Smooth muscle cell (in vitro differentiated cells): ENCODE results near the gene EIPR1. TPM values are rescaled to one million over a fixed set of nuclear protein-coding genes. Genes with fewer than 3 reads are reported as not detected.

Experiments
- DNase-seq: peaks from one replicate; lab custom pipeline; 2025; ENCODE audit not compliant: unreplicated experiment; lab: John Stamatoyannopoulos, UW
- H2AFZ ChIP-seq: fragments of 200-600 bp; sonication (generic); 2 replicates; pipeline ENCODE4 v1.6.0; 2016; ENCODE audit warnings: antibody characterized with exemption, low read depth, mild to moderate bottlenecking
- H3F3A ChIP-seq: fragments of 200-600 bp; sonication (generic); 2 replicates; pipeline ENCODE4 v1.6.0; 2017; ENCODE audit warnings: antibody characterized with exemption, low read depth
- H3K27ac ChIP-seq: fragments of 200-600 bp; sonication (generic); 2 replicates; pipeline ENCODE4 v1.5.1; 2016; ENCODE audit warnings: low read depth, mild to moderate bottlenecking
- H3K27me3 ChIP-seq: fragments of 200-600 bp; sonication (generic); 2 replicates; pipeline ENCODE4 v1.6.1; 2016; ENCODE audit warnings: low read depth, mild to moderate bottlenecking
- H3K36me3 ChIP-seq: fragments of 200-600 bp; sonication (generic); 2 replicates; pipeline ENCODE4 v1.5.1; 2016; ENCODE audit warnings: low read depth
- H3K4me1 ChIP-seq: fragments of 200-600 bp; sonication (generic); 2 replicates; pipeline ENCODE4 v1.5.1; 2016; ENCODE audit warnings: low read depth
- H3K4me2 ChIP-seq: fragments of 200-600 bp; sonication (generic); 2 replicates; pipeline ENCODE4 v1.6.0; 2016; ENCODE audit warnings: mild to moderate bottlenecking
- H3K4me3 ChIP-seq: fragments of 200-600 bp; sonication (generic); 2 replicates; pipeline ENCODE4 v1.5.1; 2016; ENCODE audit warnings: mild to moderate bottlenecking
- H3K79me2 ChIP-seq: fragments of 200-600 bp; sonication (generic); 2 replicates; pipeline ENCODE4 v1.6.0; 2016; ENCODE audit warnings: low read depth, mild to moderate bottlenecking
- H3K9ac ChIP-seq: fragments of 200-600 bp; sonication (generic); 2 replicates; pipeline ENCODE4 v1.6.0; 2016; ENCODE audit warnings: low read depth
- H3K9me3 ChIP-seq: fragments of 200-600 bp; sonication (generic); replicated peaks from 2 replicates; pipeline ENCODE4 v1.5.1; 2016; ENCODE audit warnings: low read depth
- H4K20me1 ChIP-seq: fragments of 200-600 bp; sonication (generic); 2 replicates; pipeline ENCODE4 v1.6.0; 2016; ENCODE audit warnings: low read depth
- WGBS: methylation state at CpG from one replicate; pipeline ENCODE4 v1.1.7; 2016; ENCODE audit warnings: low lambda C conversion rate; 5-methylcytosine and 5-hydroxymethylcytosine counted together
- polyA plus RNA-seq: library from polyadenylated mRNA; unstranded; fragments of >200 nt; fragmentation: Nextera tagmentation; extraction: Ambion mirVana; gene quantifications from 2 replicates; pipeline ENCODE4 v1.2.1, GENCODE V29; 2016
- total RNA-seq: library from RNA; depleted of rRNA; stranded (reverse); fragments of >200 nt; gene quantifications from 2 replicates; pipeline ENCODE4 v1.2.3, GENCODE V29; 2014
- TF ChIP-seq, protein P1 (sequence below): fragments of 200-600 bp; sonication (generic); IDR thresholded peaks from 2 replicates; pipeline ENCODE4 v1.5.1; 2017; ENCODE audit warnings: borderline replicate concordance, mild to moderate bottlenecking, antibody characterized with exemption; ENCODE audit not compliant: insufficient read depth, poor library complexity, severe bottlenecking

Gene EIPR1
- total and polyA plus RNA-seq, 2 experiments from 2014 or later, result 18.5 to 23.1 TPM

DNA sequence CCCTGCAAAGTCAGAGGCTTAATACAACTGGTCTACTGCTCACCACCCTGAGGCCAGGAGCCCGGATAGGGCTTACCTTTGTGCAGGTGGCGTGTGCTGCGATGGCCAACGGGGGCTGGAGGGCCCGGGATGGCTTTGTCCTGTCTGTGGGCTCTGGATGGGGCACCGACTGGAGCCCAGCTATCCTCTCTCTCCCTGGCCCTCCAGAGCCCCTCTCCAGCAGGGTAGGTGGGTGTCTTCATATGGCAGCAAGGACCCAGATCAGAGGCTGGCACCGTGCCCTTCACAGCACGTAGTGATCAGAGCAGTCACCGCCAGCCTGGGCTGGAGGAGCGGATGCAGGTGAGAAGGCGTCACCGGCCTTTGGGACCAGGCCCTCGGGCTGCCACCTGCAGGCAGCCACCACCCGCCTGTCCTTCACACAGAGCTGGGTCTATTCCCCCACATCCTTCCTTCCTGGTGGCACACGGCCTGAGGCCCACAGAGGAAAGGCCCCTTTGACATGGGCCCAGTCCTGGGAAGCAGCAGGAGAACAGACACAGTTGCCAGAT, 232.1 kb downstream of the EIPR1 start:
- no peaks in the 10 kb centered on the region for H4K20me1 ChIP-seq
- no peak overlapping the region for H3K4me3 ChIP-seq
- H3K9me3 ChIP-seq, result no peaks in the 10 kb centered on the region
- TF ChIP-seq, protein P1, sequence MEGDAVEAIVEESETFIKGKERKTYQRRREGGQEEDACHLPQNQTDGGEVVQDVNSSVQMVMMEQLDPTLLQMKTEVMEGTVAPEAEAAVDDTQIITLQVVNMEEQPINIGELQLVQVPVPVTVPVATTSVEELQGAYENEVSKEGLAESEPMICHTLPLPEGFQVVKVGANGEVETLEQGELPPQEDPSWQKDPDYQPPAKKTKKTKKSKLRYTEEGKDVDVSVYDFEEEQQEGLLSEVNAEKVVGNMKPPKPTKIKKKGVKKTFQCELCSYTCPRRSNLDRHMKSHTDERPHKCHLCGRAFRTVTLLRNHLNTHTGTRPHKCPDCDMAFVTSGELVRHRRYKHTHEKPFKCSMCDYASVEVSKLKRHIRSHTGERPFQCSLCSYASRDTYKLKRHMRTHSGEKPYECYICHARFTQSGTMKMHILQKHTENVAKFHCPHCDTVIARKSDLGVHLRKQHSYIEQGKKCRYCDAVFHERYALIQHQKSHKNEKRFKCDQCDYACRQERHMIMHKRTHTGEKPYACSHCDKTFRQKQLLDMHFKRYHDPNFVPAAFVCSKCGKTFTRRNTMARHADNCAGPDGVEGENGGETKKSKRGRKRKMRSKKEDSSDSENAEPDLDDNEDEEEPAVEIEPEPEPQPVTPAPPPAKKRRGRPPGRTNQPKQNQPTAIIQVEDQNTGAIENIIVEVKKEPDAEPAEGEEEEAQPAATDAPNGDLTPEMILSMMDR, result no peak
- no peak for DNase-seq
- H3K27me3 ChIP-seq, result no peaks in the 10 kb centered on the region
- no peaks in the 10 kb centered on the region for H3K79me2 ChIP-seq
- no peak overlapping the region for H3K9ac ChIP-seq
- H3K36me3 ChIP-seq, result no peaks in the 10 kb centered on the region
- no peak overlapping the region for H3K27ac ChIP-seq
- no peak overlapping the region for H3K4me2 ChIP-seq
- H3K4me1 ChIP-seq, result no peaks in the 10 kb centered on the region
- no peak overlapping the region for H2AFZ ChIP-seq
- 96% methylated on average over 15 of the region's 15 CpGs for WGBS
- no peaks in the 10 kb centered on the region for H3F3A ChIP-seq

DNA sequence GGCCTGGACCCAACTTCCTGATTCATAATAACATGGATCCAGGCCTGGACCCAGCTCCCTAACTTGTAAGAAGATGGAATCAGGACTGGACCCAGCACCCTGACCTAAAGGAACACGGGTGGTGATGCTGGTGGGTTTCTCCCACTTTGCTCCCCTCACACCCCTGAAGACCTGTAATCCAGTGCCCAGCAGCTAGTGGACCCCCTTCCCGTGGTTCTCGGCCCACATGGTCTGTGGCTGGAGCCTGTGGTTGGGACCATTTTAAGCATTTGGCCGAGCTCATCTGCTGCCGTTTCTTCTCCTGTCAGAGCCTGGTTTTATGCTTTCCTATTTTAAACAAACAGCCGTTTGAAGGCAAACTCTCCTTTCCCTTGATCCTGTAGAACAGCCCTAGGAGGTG, 232.8 kb downstream of the EIPR1 start:
- no peaks in the 10 kb centered on the region for H4K20me1 ChIP-seq
- no peak overlapping the region for H3K4me3 ChIP-seq
- no peak for DNase-seq
- no peak overlapping the region for H2AFZ ChIP-seq
- 91% methylated on average over 6 of the region's 6 CpGs for WGBS
- no peak overlapping the region for H3K9ac ChIP-seq
- no peaks in the 10 kb centered on the region for H3K79me2 ChIP-seq
- no peak overlapping the region for H3K4me2 ChIP-seq
- no peaks in the 10 kb centered on the region for H3F3A ChIP-seq
- no peaks in the 10 kb centered on the region for H3K9me3 ChIP-seq
- H3K4me1 ChIP-seq, result no peaks in the 10 kb centered on the region
- no peaks in the 10 kb centered on the region for H3K36me3 ChIP-seq
- TF ChIP-seq, protein P1, result no peak
- no peak overlapping the region for H3K27ac ChIP-seq
- H3K27me3 ChIP-seq, result no peaks in the 10 kb centered on the region

DNA sequence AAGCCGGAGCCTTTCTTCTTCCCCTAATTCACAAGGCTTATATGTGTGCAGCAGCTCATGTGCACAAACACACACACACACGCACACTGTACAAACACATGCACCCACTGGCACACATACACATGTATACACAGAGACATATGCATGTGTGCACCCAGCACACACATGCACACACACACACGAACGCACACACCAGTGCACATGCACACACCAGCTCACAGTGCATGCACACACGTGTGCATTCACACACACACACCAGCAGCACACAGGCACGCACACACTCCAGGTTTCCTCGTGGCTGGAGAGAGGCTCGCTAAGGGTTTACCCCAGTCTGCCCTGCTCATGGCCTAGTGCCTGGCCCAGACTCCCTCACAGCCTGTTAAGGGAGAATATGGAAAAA, 234.0 kb downstream of the EIPR1 start:
- Histone ChIP-seq H4K20me1 (no peaks in the 10 kb centered on the region), H3K9ac (no peak overlapping the region), H3K27me3 (no peaks in the 10 kb centered on the region), H3F3A (no peaks in the 10 kb centered on the region), H3K4me2 (no peak overlapping the region), H3K36me3 (no peaks in the 10 kb centered on the region), H3K79me2 (no peaks in the 10 kb centered on the region), H3K9me3 (no peaks in the 10 kb centered on the region), H2AFZ (no peak overlapping the region), H3K27ac (no peak overlapping the region), H3K4me1 (no peaks in the 10 kb centered on the region), H3K4me3 (no peak overlapping the region)
- DNase-seq, result no peak
- TF ChIP-seq, protein P1, result no peak
- 81% methylated on average over 8 of the region's 8 CpGs for WGBS

- H3K36me3 ChIP-seq, result no peaks in the 10 kb centered on the region
- H3F3A ChIP-seq, result no peaks in the 10 kb centered on the region
- 94% methylated on average over 18 of the region's 18 CpGs for WGBS
These were observed 234.6 kb downstream of the EIPR1 start for GRCh38 chr2:3142961-3143571.

More at GRCh38 chr2:3142961-3143571, 234.6 kb downstream of the EIPR1 start:
- DNase-seq, result no peak
- TF ChIP-seq, protein P1, result no peak
- no peaks in the 10 kb centered on the region for H3K79me2 ChIP-seq
- no peaks in the 10 kb centered on the region for H3K9me3 ChIP-seq
- no peak overlapping the region for H3K27ac ChIP-seq
- H3K4me2 ChIP-seq, result no peak overlapping the region
- no peaks in the 10 kb centered on the region for H3K4me1 ChIP-seq
- no peaks in the 10 kb centered on the region for H4K20me1 ChIP-seq
- H2AFZ ChIP-seq, result no peak overlapping the region
- H3K9ac ChIP-seq, result no peak overlapping the region
- H3K4me3 ChIP-seq, result no peak overlapping the region
- no peaks in the 10 kb centered on the region for H3K27me3 ChIP-seq
